Activated CD8-positive, alpha-beta memory T cell treated with anti-CD3 and anti-CD28 coated beads, Interleukin-2, amount 50 U/mL, for 48 hours (primary cell): ENCODE results near the gene RASGRF2.
"Not testable (repeated sequence)": the region's sequence is repeated elsewhere in the genome, so short reads cannot be mapped to it uniquely, and the experiment has no call there.

ENCODE experiments used
- DNase-seq: peaks from one replicate; pipeline ENCODE4 v3.0.0-alpha.2; 2020

RASGRF2 gene

DNA sequence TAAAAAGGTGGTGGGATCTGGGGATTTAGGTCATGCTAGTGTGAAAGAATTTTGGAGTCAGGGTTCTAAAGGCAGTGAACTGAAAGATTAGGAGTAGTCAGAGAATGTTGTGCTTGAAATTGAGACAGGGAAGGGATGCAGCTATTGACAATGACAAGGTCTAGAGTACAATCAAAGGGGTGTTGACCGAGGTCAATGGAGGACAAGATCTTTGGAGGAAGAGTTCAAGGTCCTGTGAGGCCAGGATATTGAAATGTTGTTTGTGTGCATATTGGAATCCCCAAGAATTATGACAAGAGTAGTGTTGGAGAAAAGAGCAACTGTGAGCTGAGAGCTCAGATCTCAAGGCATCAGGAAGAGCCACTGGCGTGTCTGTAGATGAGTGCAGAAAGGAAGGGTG, 116.9 kb downstream of the RASGRF2 start:
- DNase-seq = no peak

- no peak for DNase-seq
These were observed 118.8 kb downstream of the RASGRF2 start for GRCh38 chr5:81078930-81079329.

DNA sequence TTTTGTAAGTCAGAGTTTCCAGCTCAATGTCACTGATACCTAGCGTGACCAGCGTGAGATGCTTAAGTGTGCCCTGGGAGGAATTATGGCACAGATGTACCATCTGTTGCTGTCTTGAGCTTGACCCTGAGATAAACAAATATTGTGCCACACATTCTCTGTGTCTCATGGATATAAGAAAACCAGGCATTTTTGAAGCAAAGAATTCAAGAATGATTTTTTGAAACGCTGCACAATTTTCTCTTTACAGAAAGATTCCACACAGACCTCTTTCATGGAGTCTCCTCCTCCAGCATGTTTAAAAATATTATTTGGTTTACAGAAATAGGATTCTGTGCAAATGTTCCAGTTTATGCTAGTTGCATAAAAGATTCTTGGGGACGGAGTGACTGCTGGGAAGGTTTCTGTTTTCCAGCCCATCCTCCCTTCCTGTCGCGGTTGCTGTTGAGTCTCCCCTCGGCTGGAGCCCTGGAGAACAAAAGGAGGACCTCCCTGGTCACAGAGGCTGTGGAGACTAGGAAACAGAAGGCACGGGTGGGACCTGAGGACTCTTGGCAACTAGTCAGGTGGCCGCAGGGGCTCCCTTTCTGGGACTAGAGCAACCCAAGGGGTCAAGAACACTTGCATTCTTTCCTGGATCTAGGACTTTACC, 120.8 kb downstream of the RASGRF2 start:
- DNase-seq = no peak

DNA sequence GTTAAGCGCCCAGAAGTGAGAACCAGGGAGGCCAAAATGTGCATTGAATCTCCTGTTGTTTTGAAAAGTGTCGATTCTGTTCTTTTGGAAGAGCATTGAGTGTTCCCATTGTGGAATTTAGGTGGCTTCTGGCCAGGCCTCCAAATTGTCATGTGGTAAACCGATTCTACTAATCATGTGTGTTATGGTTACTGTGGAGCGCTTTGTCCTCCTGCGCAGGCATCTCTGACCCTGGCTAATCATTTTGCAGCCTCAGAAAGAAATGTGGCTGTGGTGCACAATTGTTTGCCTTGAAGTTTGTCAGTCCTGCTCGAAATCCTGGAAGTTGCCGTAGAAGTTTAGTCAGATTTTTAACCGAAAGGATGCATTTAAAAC, 121.3 kb downstream of the RASGRF2 start:
- no peak for DNase-seq

DNA sequence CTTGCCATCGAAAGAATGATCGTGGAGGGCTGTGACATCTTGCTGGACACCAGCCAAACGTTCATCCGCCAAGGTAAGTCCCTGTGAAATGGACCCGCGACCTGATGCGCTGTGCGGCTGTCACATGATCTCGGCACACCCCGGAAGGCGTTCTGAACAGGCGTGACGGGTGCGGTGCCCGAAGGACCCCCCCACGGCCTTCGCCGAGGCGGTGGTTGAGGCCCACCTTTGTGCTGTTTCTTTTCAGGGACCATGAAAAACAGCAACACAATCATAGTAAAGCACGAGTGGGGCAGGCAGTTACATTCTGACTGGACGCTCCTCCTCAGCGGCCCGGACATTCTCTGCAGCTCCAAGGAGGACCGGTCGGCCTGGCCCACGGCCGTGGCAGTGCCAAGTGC, 126.7 kb downstream of the RASGRF2 start:
- no peak for DNase-seq

- DNase-seq = no peak
These were observed 131.0 kb downstream of the RASGRF2 start for GRCh38 chr5:81091199-81091598.

- DNase-seq = no peak
These were observed 133.5 kb downstream of the RASGRF2 start for GRCh38 chr5:81093536-81094196.

DNA sequence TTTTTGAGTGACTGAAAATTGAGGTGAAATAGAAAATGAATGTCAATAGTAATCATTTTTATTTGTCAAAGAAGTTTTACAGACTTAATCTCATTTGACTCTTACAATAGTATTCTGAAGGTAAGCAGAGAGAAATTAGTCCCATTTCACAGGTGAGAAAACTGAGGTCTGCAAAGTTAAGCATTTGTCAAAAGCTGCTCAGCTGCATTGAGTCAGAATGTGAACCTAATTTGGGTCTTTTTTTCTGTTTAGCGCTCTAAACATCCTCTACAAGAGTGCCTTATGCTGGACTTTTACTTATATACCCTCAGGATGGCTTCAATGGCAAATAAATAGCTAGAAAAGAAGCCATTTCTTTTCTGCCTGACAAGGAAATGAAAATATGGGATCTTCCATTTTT, 135.7 kb downstream of the RASGRF2 start:
- no peak for DNase-seq

GRCh38 chr5:81097713-81098112, 137.6 kb downstream of the RASGRF2 start:
- DNase-seq = no peak

DNA sequence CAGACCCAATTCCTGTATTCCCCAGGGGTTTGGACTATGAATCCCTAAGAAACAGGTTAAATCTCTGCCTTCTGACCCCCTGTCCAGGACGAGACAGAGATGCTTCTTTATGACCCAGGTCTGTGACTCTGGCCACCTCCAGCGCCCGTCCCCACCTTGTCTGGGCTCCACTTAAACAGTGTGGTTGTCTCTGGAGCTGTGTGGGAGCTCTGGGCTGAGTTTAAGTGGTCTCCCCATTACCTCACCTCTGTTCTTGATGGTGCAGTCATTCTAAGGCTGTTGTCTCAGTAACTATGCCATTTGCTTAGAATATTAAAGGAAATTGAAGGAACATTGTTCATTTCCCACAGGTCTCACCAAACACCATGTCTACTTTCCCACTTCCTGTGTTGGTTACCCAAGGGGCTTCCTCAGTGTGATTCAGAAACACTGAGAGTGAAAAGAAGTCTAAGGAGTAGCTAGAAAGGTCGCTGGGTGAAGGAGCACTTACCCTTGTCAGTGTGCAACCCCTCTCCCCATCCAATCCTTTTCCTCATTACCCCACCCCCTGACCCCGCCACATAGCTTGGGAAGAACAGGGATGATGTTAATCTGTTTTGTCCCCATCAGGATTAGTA, 145.2 kb downstream of the RASGRF2 start:
- no peak for DNase-seq

DNA sequence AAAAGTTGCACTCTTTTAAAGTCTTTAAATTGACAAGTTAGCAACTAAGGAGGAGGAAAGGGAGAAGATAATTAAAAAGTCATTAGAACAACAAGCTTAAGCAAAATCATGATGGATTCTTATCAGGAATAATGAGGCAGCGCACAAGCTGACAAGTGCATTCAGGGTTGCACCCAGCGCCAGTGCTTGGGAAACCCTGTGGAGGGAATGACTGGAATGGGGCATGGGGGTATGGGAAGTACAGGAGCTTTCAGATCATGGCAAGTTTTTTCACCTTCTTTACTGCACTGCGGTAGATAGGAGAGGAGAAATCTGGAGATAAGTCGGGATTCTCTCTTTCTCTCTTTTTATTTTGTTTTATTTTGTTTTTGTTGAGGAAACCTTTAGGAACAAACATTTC, 155.1 kb downstream of the RASGRF2 start:
- no peak for DNase-seq

- DNase-seq = no peak
These were observed 157.4 kb downstream of the RASGRF2 start for GRCh38 chr5:81117566-81117965.

- no peak for DNase-seq
These were observed 161.1 kb downstream of the RASGRF2 start for GRCh38 chr5:81121273-81121672.

GRCh38 chr5:81121836-81122630, 161.9 kb downstream of the RASGRF2 start:
- DNase-seq = no peak

DNA sequence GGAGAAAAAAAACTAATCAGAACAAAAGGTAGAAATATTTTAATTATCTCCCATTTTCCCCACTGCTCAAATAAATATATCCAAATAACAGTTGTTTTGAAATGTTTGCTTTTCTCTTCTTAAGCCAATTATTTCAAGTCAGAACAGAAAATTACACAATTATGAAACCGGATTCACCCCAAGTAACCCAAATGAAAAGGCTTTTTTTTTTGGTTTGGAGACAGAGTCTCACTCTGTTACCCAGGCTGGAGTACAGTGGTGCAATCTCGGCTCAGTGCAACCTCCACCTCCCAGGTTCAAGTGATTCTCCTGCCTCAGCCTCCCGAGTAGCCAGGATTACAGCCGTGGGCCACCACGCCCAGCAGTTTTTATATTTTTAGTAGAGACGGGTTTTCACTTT, 164.5 kb downstream of the RASGRF2 start:
- DNase-seq = not testable (repeated sequence)

- DNase-seq = no peak
These were observed 165.8 kb downstream of the RASGRF2 start for GRCh38 chr5:81125959-81126358.

GRCh38 chr5:81128416-81128815, 168.3 kb downstream of the RASGRF2 start:
- no peak for DNase-seq

DNA sequence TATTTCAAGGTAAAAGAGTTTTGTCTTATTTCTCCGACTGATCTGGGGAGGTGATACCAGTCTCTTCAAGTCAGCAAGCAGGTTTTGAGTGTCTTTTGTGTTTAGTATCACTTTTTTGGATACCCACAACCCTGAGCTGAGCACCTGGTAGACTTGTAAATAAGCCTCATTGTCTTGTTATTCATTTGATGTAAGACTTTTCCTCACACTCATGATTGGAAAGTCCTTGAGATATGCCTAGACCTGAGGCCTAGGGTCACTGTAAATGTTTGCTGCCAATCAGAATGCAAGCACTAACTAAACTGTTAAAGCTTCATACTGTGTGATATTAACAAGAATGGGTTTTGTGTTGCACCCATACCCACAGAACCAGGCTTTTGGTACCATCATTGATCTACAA, 172.2 kb downstream of the RASGRF2 start:
- no peak for DNase-seq

- no peak for DNase-seq
These were observed 173.9 kb downstream of the RASGRF2 start for GRCh38 chr5:81134066-81134465.

DNA sequence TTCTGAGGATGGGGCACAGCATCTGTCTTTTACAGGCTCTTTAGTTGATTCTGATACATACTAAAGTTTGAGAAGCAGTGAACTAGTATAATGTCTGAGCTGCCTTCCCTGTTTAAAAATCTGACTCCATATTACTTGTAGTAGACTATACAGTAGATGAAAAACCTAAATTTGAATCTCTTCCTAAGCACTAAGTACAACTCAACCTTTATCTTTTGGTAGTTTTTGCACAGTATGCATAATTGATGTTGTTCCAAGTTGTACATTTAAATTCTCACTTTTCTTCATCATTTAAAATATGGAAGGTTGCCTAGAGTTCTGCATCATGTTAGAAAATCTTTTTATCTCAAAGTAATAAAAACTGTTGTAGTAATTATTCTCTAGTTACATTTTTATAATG, 174.4 kb downstream of the RASGRF2 start:
- no peak for DNase-seq

DNA sequence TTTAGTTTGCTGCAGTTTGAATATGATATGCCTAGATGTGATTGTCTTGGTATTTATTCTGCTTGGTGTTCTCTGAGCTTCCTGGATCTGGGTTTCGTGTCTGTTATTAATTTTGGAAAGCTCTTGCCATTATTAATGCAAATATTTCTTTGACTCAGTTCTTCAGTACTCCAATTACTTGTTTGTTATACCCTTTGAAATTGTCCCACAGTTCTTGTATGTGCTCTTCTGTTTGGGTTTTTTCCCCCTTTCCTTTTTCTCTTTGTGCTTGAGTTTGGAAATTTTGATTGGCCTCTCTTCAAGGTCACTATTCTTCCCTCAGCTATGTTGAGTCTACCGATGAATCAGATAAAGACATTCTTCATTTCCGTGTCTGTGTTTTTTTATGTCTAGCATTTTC, 176.4 kb downstream of the RASGRF2 start:
- DNase-seq = no peak

- DNase-seq = no peak
These were observed 177.7 kb downstream of the RASGRF2 start for GRCh38 chr5:81137833-81138232.

- no peak for DNase-seq
These were observed 180.3 kb downstream of the RASGRF2 start for GRCh38 chr5:81140441-81140840.

DNA sequence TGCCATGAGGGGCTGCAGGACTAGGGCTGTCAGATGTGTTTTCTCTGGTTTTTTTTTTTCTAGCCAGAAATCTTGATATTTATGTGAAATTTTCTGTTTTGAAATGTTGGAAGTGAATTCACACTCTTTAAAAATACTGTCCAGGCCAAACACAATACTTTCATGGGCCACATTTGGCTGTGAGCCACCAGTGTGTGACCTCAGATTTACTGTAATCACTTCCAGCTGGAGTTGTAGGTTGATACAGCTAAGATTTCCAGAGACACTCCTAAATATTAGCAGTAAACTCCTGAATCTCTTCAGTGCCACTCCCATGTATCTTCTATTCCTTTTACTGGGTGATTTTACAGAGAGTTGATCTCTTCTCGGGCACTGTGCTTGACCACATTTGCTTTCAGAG, 180.8 kb downstream of the RASGRF2 start:
- DNase-seq = no peak
